GM12872 (cell line): ENCODE results near the gene USP38.

ENCODE experiments used
- TF ChIP-seq, protein P1 (sequence below): IDR thresholded peaks from 3 replicates; pipeline ENCODE4 v1.5.1; 2011; ENCODE audit warnings: low read depth, mild to moderate bottlenecking, low read length, moderate library complexity; ENCODE audit not compliant: insufficient read depth

USP38 gene

DNA sequence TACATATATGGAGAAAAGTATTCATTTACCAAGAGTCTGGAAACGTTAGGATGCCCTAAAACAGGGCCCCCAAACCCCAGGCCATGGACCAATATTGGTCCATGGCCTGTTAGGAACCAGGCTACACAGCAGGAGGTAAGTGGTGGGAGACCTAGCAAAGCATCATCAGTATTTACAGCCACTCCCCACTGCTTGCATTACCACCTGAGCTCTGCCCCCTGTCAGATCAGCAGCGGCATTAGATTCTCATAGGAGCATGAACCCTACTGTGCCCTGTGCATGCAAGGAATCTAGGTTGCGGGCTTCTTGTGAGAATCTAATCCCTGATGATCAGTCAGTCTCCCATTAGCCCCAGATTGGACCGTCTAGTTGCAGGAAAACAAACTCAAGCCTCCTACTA, 62.3 kb downstream of the USP38 start:
- TF ChIP-seq, protein P1, sequence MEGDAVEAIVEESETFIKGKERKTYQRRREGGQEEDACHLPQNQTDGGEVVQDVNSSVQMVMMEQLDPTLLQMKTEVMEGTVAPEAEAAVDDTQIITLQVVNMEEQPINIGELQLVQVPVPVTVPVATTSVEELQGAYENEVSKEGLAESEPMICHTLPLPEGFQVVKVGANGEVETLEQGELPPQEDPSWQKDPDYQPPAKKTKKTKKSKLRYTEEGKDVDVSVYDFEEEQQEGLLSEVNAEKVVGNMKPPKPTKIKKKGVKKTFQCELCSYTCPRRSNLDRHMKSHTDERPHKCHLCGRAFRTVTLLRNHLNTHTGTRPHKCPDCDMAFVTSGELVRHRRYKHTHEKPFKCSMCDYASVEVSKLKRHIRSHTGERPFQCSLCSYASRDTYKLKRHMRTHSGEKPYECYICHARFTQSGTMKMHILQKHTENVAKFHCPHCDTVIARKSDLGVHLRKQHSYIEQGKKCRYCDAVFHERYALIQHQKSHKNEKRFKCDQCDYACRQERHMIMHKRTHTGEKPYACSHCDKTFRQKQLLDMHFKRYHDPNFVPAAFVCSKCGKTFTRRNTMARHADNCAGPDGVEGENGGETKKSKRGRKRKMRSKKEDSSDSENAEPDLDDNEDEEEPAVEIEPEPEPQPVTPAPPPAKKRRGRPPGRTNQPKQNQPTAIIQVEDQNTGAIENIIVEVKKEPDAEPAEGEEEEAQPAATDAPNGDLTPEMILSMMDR = no peak

DNA sequence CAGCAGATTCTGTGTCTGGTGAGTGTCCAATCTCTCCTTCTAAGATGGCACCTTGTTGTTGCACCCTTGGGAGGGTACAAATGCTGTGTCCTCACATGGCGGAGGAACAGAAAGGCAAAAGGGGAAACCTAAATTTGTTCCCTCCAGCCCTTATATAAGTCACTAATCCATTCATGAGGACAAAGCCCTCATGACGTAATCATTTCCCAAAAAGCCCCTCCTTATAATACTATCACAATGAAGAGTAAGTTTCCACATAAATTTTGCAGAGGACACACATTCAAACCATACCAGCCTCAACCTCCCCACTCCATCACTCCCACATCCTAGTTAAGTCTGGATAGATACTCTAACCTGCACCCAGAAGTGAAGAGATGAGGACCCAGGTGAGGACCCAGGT, 63.1 kb downstream of the USP38 start:
- TF ChIP-seq, protein P1 = no peak

DNA sequence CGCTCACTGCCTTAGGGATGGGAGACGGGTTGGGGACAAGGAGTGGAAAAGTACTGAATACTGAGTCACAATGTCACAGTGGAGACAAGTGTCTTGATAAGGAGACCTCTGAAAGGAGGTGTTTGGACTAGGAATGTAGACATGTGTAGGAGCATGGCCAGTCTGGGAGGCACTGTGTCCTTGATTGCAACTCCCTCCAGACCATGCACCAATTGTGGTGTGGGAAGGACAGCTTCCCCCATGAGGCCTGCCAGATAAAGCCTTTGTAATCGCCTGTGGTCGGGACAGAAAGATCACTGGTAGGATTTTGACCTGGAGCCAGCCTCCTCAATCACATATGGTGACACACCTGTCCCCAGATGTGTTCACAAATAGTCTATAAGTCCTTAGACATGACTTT, 64.1 kb downstream of the USP38 start:
- TF ChIP-seq, protein P1 = no peak

DNA sequence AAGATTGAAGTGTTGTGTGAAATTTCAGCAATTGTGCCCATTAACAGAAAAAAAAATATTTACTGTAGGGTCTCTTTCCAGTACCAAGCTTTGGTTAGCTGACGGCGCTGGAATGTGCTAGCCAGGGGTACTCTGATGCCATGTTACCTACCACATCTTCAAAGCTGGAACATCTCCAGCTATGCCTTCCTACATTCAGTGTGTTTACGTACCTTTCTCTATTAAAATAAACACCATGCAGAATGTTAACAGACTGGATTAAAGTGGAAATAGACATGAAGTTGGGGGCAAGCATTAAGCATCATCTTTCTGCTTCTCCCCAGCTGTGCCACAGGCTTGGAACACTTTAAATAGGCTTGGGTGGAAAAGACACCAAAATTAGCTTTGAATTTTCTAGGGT, 65.9 kb downstream of the USP38 start:
- TF ChIP-seq, protein P1 = no peak

DNA sequence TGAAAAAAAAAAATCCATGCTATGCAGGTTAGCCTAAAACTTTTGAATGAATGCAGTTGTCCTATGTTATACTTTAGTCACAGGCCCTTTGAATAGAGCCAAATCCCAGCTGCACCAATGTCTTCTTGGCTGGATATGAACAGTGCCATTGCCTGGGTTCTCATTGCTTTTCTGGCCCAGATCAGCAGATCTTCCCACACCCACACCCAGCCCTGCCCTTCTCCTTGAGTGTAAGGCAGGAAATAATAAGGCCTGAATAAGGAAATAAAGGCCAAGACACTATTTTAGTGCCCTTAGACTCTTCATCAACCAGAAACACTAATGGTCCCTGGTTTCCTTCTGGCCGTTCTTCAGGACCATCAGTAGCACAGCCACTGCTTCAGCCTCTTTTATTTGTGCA, 66.6 kb downstream of the USP38 start:
- TF ChIP-seq, protein P1 = no peak

DNA sequence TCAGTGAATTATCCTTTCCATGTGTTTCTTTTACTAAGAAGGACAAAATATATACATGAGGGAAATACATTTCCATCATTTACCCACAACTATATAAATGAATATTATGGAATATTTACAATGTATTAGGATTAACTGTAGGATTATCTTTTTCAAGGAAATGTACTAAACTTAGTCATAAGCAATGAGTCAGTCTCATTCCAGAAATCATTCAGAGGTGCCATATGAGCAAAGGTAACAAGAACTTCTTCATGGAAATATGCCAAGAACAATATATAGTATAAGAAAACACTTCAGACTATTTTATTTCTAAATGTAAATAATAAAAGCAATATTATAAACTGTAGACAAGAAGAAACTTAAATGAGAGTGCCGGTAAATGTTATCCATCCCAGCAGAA, 67.1 kb downstream of the USP38 start:
- TF ChIP-seq, protein P1 = no peak

DNA sequence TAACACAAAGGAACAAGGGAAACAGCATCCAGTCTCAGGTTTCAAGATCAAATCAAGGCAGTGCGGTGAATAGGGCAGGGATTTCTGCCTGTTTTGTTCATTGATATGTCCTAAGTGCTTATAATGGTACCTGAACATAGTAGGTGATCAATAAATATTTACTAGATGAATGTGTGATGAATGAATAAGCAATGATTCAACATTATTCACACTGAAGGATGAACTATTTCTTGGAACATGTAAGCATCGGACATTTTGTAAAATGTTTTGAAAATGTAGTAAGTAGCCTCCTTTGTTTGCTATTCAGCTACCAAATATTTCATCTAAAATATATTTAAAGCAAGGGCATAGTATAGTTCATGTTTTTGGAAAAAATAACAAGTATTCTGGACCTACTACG, 67.8 kb downstream of the USP38 start:
- TF ChIP-seq, protein P1 = no peak

DNA sequence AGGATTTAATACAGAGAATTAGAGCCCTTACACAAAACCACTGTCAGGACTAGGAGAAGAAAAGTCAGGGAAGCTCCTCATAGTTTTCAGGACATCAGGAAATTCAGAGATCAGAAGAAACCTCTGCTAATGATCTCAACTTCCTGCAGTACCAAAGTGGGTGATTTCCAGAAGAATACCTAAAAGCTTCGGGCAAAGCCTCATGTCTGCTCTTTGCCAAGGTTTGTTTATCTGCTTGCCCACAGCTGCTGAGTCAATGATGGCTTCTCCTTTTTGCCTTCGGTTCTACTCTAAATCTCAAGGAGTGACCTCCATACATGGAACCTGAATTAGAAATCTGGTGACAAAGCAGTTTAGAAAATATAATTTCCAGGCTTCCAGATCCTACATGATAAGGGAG, 68.4 kb downstream of the USP38 start:
- TF ChIP-seq, protein P1 = no peak
